ENCODE results near the gene GPR176. TPM values are rescaled to one million over a fixed set of nuclear protein-coding genes. Genes with fewer than 3 reads are reported as not detected.

The GPR176 gene
- total and polyA plus RNA-seq, 7 experiments from 2014 or later: 0.07 TPM; not detected in 6

GRCh38 chr15:39789736-39790135 lies 130.3 kb downstream of the GPR176 start:
- DNase-seq: no peak
- intact Hi-C loops (cut with micrococcal nuclease): loop anchor here in 1 of 2 donors (5.0 to 10.0 kb wide), 2 partner anchors 318 to 805 kb away; partner anchors contain the start of genes BMF and KNL1
- H3K9me3 Mint-ChIP-seq: no peaks in the 10 kb centered on the region
- Histone ChIP-seq H3K4me1 (ENCODE audit: control insufficient read depth in 2 of 2, insufficient read depth in 2 of 2, low read length in 2 of 2) (no peaks in the 10 kb centered on the region), H3K9me3 (ENCODE audit: control insufficient read depth in 2 of 3, low read length in 3 of 3) (no peaks in the 10 kb centered on the region), H3K27ac (ENCODE audit: low read depth, low read length) (no peak overlapping the region), H3K27me3 (ENCODE audit: control insufficient read depth in 2 of 2, insufficient read depth in 2 of 2, low read length in 2 of 2) (no peaks in the 10 kb centered on the region), H3K4me3 (ENCODE audit: low read length) (no peak overlapping the region), H3K36me3 (ENCODE audit: control insufficient read depth in 2 of 3, insufficient read depth in 3 of 3, low read length in 3 of 3) (no peaks in the 10 kb centered on the region)
- ATAC-seq: no peak
- H3K27ac Mint-ChIP-seq: no peak overlapping the region
- H3K27me3 Mint-ChIP-seq: peaks cover 0 to 20% (median 8%) of the 10 kb centered on the region in 5 donors
- ChIA-PET CTCF (no interaction called here), POLR2A (interaction anchor here (1.3 kb wide), 1 partner anchor 484 kb away, joined by 3 read pairs; no protein-coding TSS in a partner anchor)
- H3K36me3 Mint-ChIP-seq: peaks cover 0 to 2% (median 0%) of the 10 kb centered on the region in 5 donors
- no peak overlapping the region for H3K4me3 Mint-ChIP-seq
- peaks cover 12 to 31% (median 20%) of the 10 kb centered on the region in 7 donors for H3K4me1 Mint-ChIP-seq

GRCh38 chr15:39788800-39789565 lies 131.1 kb downstream of the GPR176 start:
- intact Hi-C loops (cut with micrococcal nuclease): loop anchor here in 1 of 2 donors (5.0 to 10.0 kb wide), 2 partner anchors 318 to 806 kb away; partner anchors contain the start of genes BMF and KNL1
- Mint-ChIP-seq H3K4me3 (no peak overlapping the region), H3K27ac (peak overlapping the region in 3 of 9 donors; percentile 1 to 67 (median 38)), H3K4me1 (peaks cover 14 to 37% (median 28%) of the 10 kb centered on the region in 7 donors), H3K9me3 (no peaks in the 10 kb centered on the region), H3K27me3 (peaks cover 0 to 13% (median 3%) of the 10 kb centered on the region in 5 donors), H3K36me3 (peaks cover 0 to 2% (median 0%) of the 10 kb centered on the region in 5 donors)
- no peaks in the 10 kb centered on the region for H3K27me3 ChIP-seq (ENCODE audit: control insufficient read depth in 2 of 2, insufficient read depth in 2 of 2, low read length in 2 of 2)
- H3K27ac ChIP-seq (ENCODE audit: low read depth, low read length): no peak overlapping the region
- no peak overlapping the region for H3K4me3 ChIP-seq (ENCODE audit: low read length)
- ATAC-seq (peak; percentile 38), DNase-seq (no peak)
- H3K36me3 ChIP-seq (ENCODE audit: control insufficient read depth in 2 of 3, insufficient read depth in 3 of 3, low read length in 3 of 3): no peaks in the 10 kb centered on the region
- CTCF ChIA-PET: interaction anchor here (0.7 kb wide), 1 partner anchor 1225 kb away, joined by 3 read pairs; no protein-coding TSS in a partner anchor
- POLR2A ChIA-PET: interaction anchor here (1.3 kb wide), 1 partner anchor 485 kb away, joined by 3 read pairs; no protein-coding TSS in a partner anchor
- peaks cover 2 to 3% of the 10 kb centered on the region in 2 donors for H3K4me1 ChIP-seq (ENCODE audit: control insufficient read depth in 2 of 2, insufficient read depth in 2 of 2, low read length in 2 of 2)
- no peaks in the 10 kb centered on the region for H3K9me3 ChIP-seq (ENCODE audit: control insufficient read depth in 2 of 3, low read length in 3 of 3)

- Histone ChIP-seq H3K36me3 (ENCODE audit: control insufficient read depth in 2 of 3, insufficient read depth in 3 of 3, low read length in 3 of 3) (no peaks in the 10 kb centered on the region), H3K27ac (ENCODE audit: low read depth, low read length) (no peak overlapping the region), H3K4me3 (ENCODE audit: low read length) (no peak overlapping the region), H3K4me1 (ENCODE audit: control insufficient read depth in 2 of 2, insufficient read depth in 2 of 2, low read length in 2 of 2) (peaks cover 11% of the 10 kb centered on the region in 2 donors), H3K9me3 (ENCODE audit: control insufficient read depth in 2 of 3, low read length in 3 of 3) (no peaks in the 10 kb centered on the region), H3K27me3 (ENCODE audit: control insufficient read depth in 2 of 2, insufficient read depth in 2 of 2, low read length in 2 of 2) (no peaks in the 10 kb centered on the region)
- Mint-ChIP-seq H3K4me1 (peaks cover 23 to 44% (median 35%) of the 10 kb centered on the region in 7 donors), H3K9me3 (no peaks in the 10 kb centered on the region), H3K27me3 (peaks cover 0 to 7% (median 0%) of the 10 kb centered on the region in 5 donors), H3K27ac (peak overlapping the region in 1 of 9 donors; percentile 49), H3K36me3 (peaks cover 0 to 3% (median 0%) of the 10 kb centered on the region in 5 donors), H3K4me3 (no peak overlapping the region)
- intact Hi-C loops (cut with micrococcal nuclease): loop anchor here in 1 of 2 donors (5.0 to 10.0 kb wide), 2 partner anchors 319 to 807 kb away; partner anchors contain the start of genes BMF and KNL1
- ATAC-seq (no peak), DNase-seq (no peak)
- POLR2A ChIA-PET: no interaction called here
- CTCF ChIA-PET: interaction anchor here (0.8 kb wide), 1 partner anchor 491 kb away, joined by 4 read pairs; no protein-coding TSS in a partner anchor
Observed at GRCh38 chr15:39788108-39788507, 132.0 kb downstream of the GPR176 start.

GRCh38 chr15:39787479-39787878 lies 132.6 kb downstream of the GPR176 start:
- Mint-ChIP-seq H3K27ac (peak overlapping the region in 2 of 9 donors; percentile 49 to 66), H3K4me3 (no peak overlapping the region), H3K27me3 (peaks cover 0 to 1% (median 0%) of the 10 kb centered on the region in 5 donors), H3K9me3 (no peaks in the 10 kb centered on the region), H3K36me3 (peaks cover 0 to 3% (median 0%) of the 10 kb centered on the region in 5 donors), H3K4me1 (peaks cover 25 to 45% (median 37%) of the 10 kb centered on the region in 7 donors)
- Histone ChIP-seq H3K36me3 (ENCODE audit: control insufficient read depth in 2 of 3, insufficient read depth in 3 of 3, low read length in 3 of 3) (peaks cover 0 to 4% (median 0%) of the 10 kb centered on the region in 3 experiments), H3K4me1 (ENCODE audit: control insufficient read depth in 2 of 2, insufficient read depth in 2 of 2, low read length in 2 of 2) (peaks cover 11% of the 10 kb centered on the region in 2 donors), H3K4me3 (ENCODE audit: low read length) (no peak overlapping the region), H3K9me3 (ENCODE audit: control insufficient read depth in 2 of 3, low read length in 3 of 3) (no peaks in the 10 kb centered on the region), H3K27ac (ENCODE audit: low read depth, low read length) (no peak overlapping the region), H3K27me3 (ENCODE audit: control insufficient read depth in 2 of 2, insufficient read depth in 2 of 2, low read length in 2 of 2) (no peaks in the 10 kb centered on the region)
- ATAC-seq (no peak), DNase-seq (no peak)
- ChIA-PET POLR2A (no interaction called here), CTCF (interaction anchor here (0.7 to 0.8 kb wide), 4 partner anchors 85 to 492 kb away, joined by 3 to 6 read pairs (median 4); no protein-coding TSS in a partner anchor)
- intact Hi-C loops (cut with micrococcal nuclease): loop anchor here in 1 of 2 donors (5.0 to 10.0 kb wide), 2 partner anchors 320 to 807 kb away; partner anchors contain the start of genes BMF and KNL1

- H3K4me3 Mint-ChIP-seq: no peak overlapping the region
- H3K36me3 Mint-ChIP-seq: peaks cover 0 to 3% (median 0%) of the 10 kb centered on the region in 5 donors
- peaks cover 29 to 54% (median 43%) of the 10 kb centered on the region in 7 donors for H3K4me1 Mint-ChIP-seq
- Histone ChIP-seq H3K27ac (ENCODE audit: low read depth, low read length) (no peak overlapping the region), H3K27me3 (ENCODE audit: control insufficient read depth in 2 of 2, insufficient read depth in 2 of 2, low read length in 2 of 2) (no peaks in the 10 kb centered on the region), H3K9me3 (ENCODE audit: control insufficient read depth in 2 of 3, low read length in 3 of 3) (no peaks in the 10 kb centered on the region), H3K4me3 (ENCODE audit: low read length) (no peak overlapping the region), H3K36me3 (ENCODE audit: control insufficient read depth in 2 of 3, insufficient read depth in 3 of 3, low read length in 3 of 3) (peaks cover 0 to 5% (median 0%) of the 10 kb centered on the region in 3 experiments), H3K4me1 (ENCODE audit: control insufficient read depth in 2 of 2, insufficient read depth in 2 of 2, low read length in 2 of 2) (peaks cover 14 to 18% of the 10 kb centered on the region in 2 donors)
- DNase-seq (peak in 5 of 9 donors; percentile 30 to 51 (median 38)), ATAC-seq (no peak)
- H3K27ac Mint-ChIP-seq: peak overlapping the region in 6 of 9 donors; percentile 3 to 63 (median 30)
- POLR2A ChIA-PET: interaction anchor here (1.0 to 1.2 kb wide), 2 partner anchors 135 to 253 kb away, joined by 3 read pairs; no protein-coding TSS in a partner anchor
- intact Hi-C loops (cut with micrococcal nuclease): loop anchor here (1.0 to 10.0 kb wide), 6 partner anchors 89 to 808 kb away; partner anchors contain the start of genes BMF (in 1 of the 2), KNL1 (in 1 of the 2) and SRP14 (in 1 of the 2)
- no peaks in the 10 kb centered on the region for H3K9me3 Mint-ChIP-seq
- H3K27me3 Mint-ChIP-seq: no peaks in the 10 kb centered on the region
- CTCF ChIA-PET: interaction anchor here (0.7 kb wide), 3 partner anchors 86 to 486 kb away, joined by 3 to 6 read pairs (median 4); no protein-coding TSS in a partner anchor
Observed at GRCh38 chr15:39786447-39787056, 133.5 kb downstream of the GPR176 start.

- no peak for ATAC-seq
- intact Hi-C loops (cut with micrococcal nuclease): loop anchor here (1.0 to 10.0 kb wide), 7 partner anchors 89 to 809 kb away; partner anchors contain the start of genes BMF (in 1 of the 2), KNL1 (in 1 of the 2) and SRP14 (in 1 of the 2)
Observed at GRCh38 chr15:39785841-39786240, 134.2 kb downstream of the GPR176 start.

More at GRCh38 chr15:39785841-39786240, 134.2 kb downstream of the GPR176 start:
- H3K27me3 Mint-ChIP-seq: no peaks in the 10 kb centered on the region
- Histone ChIP-seq H3K4me3 (ENCODE audit: low read length) (no peak overlapping the region), H3K36me3 (ENCODE audit: control insufficient read depth in 2 of 3, insufficient read depth in 3 of 3, low read length in 3 of 3) (peaks cover 0 to 5% (median 0%) of the 10 kb centered on the region in 3 experiments), H3K4me1 (ENCODE audit: control insufficient read depth in 2 of 2, insufficient read depth in 2 of 2, low read length in 2 of 2) (peaks cover 14 to 19% of the 10 kb centered on the region in 2 donors), H3K27ac (ENCODE audit: low read depth, low read length) (no peak overlapping the region), H3K9me3 (ENCODE audit: control insufficient read depth in 2 of 3, low read length in 3 of 3) (no peaks in the 10 kb centered on the region), H3K27me3 (ENCODE audit: control insufficient read depth in 2 of 2, insufficient read depth in 2 of 2, low read length in 2 of 2) (no peaks in the 10 kb centered on the region)
- no peak for DNase-seq
- ChIA-PET POLR2A (interaction anchor here (0.9 to 1.2 kb wide), 3 partner anchors 11 to 254 kb away, joined by 3 read pairs; no protein-coding TSS in a partner anchor), CTCF (interaction anchor here (0.7 to 1.9 kb wide), 2 partner anchors 321 to 488 kb away, joined by 3 to 8 read pairs; no protein-coding TSS in a partner anchor)
- H3K36me3 Mint-ChIP-seq: peaks cover 0 to 3% (median 0%) of the 10 kb centered on the region in 5 donors
- H3K9me3 Mint-ChIP-seq: no peaks in the 10 kb centered on the region
- peak overlapping the region in 5 of 9 donors; percentile 14 to 86 (median 30) for H3K27ac Mint-ChIP-seq
- H3K4me1 Mint-ChIP-seq: peaks cover 30 to 61% (median 50%) of the 10 kb centered on the region in 7 donors
- H3K4me3 Mint-ChIP-seq: no peak overlapping the region

All from naive thymus-derived CD4-positive, alpha-beta T cell (primary cell).